H1 (cell line): ENCODE data around the gene GPR37.

Experiments used
- BACH1 ChIP-seq: IDR thresholded peaks from 2 replicates; pipeline ENCODE4 v1.6.1; 2012; ENCODE audit warnings: low read length, improper control_type of control experiment
- CEBPB ChIP-seq: IDR thresholded peaks from 2 replicates; pipeline ENCODE4 v1.6.1; 2012; ENCODE audit warnings: low read depth, low read length
- EP300 ChIP-seq, 2 experiments: IDR thresholded peaks; 1 replicate in 1 of 2; 2 replicates in 1 of 2; pipeline ENCODE4 v1.6.1; 2011 to 2012; ENCODE audit warnings: low read depth in 2 of 2, low read length in 2 of 2, mild to moderate bottlenecking in 2 of 2, borderline replicate concordance in 1 of 2, inconsistent platforms in 1 of 2, moderate library complexity in 1 of 2
- JUN ChIP-seq: IDR thresholded peaks from 2 replicates; pipeline ENCODE4 v1.6.1; 2011; ENCODE audit warnings: low read depth, mild to moderate bottlenecking, improper control_type of control experiment, low read length
- JUND ChIP-seq: IDR thresholded peaks from 2 replicates; pipeline ENCODE4 v1.6.1; 2011; ENCODE audit warnings: mild to moderate bottlenecking, improper control_type of control experiment, low read length
- MAFK ChIP-seq: IDR thresholded peaks from 2 replicates; pipeline ENCODE4 v1.6.1; 2012; ENCODE audit warnings: low read depth, mild to moderate bottlenecking, improper control_type of control experiment, low read length
- POLR2AphosphoS5 ChIP-seq: IDR thresholded peaks from 2 replicates; pipeline ENCODE4 v1.6.1; 2011; ENCODE audit warnings: low read depth, low read length
- SRF ChIP-seq: IDR thresholded peaks from 2 replicates; pipeline ENCODE4 v1.6.1; 2011; ENCODE audit warnings: mild to moderate bottlenecking, low read depth, low read length, moderate library complexity
- ZNF274 ChIP-seq: IDR thresholded peaks from 2 replicates; pipeline ENCODE4 v1.7.0; 2012; ENCODE audit warnings: low read length, borderline replicate concordance; ENCODE audit errors: extremely low read depth
- TF ChIP-seq, protein P1 (sequence below), 3 experiments: IDR thresholded peaks; 1 replicate in 2 of 3; 2 replicates in 1 of 3; pipeline versions ENCODE4 v1.5.1 to v1.6.1; 2011; ENCODE audit warnings: low read length in 3 of 3, mild to moderate bottlenecking in 3 of 3, inconsistent platforms in 2 of 3, low read depth in 1 of 3, moderate library complexity in 1 of 3; ENCODE audit not compliant: insufficient read depth in 1 of 3; ENCODE audit errors: control extremely low read depth in 1 of 3

DNA sequence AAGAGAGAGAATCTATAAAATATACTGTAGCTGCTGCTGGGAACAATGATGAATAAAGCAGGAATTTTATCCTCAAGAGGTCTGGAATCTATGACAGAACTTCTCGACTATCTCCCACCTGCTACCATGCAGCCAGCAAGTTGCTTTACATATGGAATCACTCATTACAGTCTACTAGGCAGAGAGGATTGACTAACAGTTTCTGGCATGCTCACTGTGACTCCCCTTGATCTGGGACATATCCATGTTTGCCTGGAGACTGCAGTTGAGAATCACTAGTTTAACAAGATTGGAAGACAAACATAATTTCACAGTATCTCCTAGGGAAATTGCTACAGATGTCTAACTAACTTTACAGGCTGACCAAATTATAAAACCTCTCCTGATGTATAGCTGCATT lies 13.3 kb downstream of the GPR37 start:
- TF ChIP-seq JUN (no peak), BACH1 (no peak), JUND (no peak), ZNF274 (no peak), EP300 (IDR thresholded peaks at IDR 0.05; ENCODE audit: borderline replicate concordance in 1 of 2, low read depth in 2 of 2, low read length in 2 of 2) (no peak), SRF (no peak), CEBPB (no peak), POLR2AphosphoS5 (no peak), MAFK (no peak)
- TF ChIP-seq, protein P1, sequence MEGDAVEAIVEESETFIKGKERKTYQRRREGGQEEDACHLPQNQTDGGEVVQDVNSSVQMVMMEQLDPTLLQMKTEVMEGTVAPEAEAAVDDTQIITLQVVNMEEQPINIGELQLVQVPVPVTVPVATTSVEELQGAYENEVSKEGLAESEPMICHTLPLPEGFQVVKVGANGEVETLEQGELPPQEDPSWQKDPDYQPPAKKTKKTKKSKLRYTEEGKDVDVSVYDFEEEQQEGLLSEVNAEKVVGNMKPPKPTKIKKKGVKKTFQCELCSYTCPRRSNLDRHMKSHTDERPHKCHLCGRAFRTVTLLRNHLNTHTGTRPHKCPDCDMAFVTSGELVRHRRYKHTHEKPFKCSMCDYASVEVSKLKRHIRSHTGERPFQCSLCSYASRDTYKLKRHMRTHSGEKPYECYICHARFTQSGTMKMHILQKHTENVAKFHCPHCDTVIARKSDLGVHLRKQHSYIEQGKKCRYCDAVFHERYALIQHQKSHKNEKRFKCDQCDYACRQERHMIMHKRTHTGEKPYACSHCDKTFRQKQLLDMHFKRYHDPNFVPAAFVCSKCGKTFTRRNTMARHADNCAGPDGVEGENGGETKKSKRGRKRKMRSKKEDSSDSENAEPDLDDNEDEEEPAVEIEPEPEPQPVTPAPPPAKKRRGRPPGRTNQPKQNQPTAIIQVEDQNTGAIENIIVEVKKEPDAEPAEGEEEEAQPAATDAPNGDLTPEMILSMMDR (IDR thresholded peaks at IDR 0.05; ENCODE audit: control extremely low read depth in 1 of 3, insufficient read depth in 1 of 3, low read depth in 1 of 3, low read length in 3 of 3) = no peak
